ENCODE data around the gene CHAF1A. TPM values are rescaled to one million over a fixed set of nuclear protein-coding genes. Genes with fewer than 3 reads are reported as not detected.

CHAF1A gene
- total and polyA plus RNA-seq, 12 donors, result 4.2 to 8.7 (median 5.8) TPM

- WGBS, 2 donors, result 1% methylated on average over 71 to 90 of the region's 90 CpGs
Observed at GRCh38 chr19:4400135-4400936, 2.1 kb upstream of the CHAF1A start, which contains the start of gene SH3GL1. Gene SH3GL1 (minus strand): TSS chr19:4400547. CDS start chr19:4400368, 179 bp downstream.

GRCh38 chr19:4401769-4402170 lies 670 bp upstream of the CHAF1A start:
- Histone ChIP-seq H3K4me3 (peak overlapping the region in 9 of 10 donors; percentile 21 to 92 (median 78)), H3K27me3 (no peaks in the 10 kb centered on the region), H3K27ac (peak overlapping the region; percentile 39 to 92 (median 87)), H3K9me3 (no peaks in the 10 kb centered on the region), H3K36me3 (peaks cover 0 to 18% (median 0%) of the 10 kb centered on the region in 9 donors), H3K4me1 (peaks cover 19 to 57% (median 53%) of the 10 kb centered on the region in 9 donors)
- DNase-seq (no peak), ATAC-seq (no peak)
- intact Hi-C loops (cut with DNase I), result loop anchor here in 6 of 10 donors (2.0 to 5.0 kb wide), 9 partner anchors 27 to 155 kb away; partner anchors contain the start of genes MPND (in 5 of the 6), YJU2 (in 3 of the 6) and UBXN6 (in 2 of the 6)
- TF ChIP-seq CTCF (IDR thresholded peaks at IDR 0.05), result no peak
- 1 to 2% methylated on average over 8 of the region's 8 CpGs for WGBS, 2 donors

More at GRCh38 chr19:4400135-4400936, 2.1 kb upstream of the CHAF1A start, which contains the start of gene SH3GL1:
- peak; percentile 86 to 98 (median 94) for TF ChIP-seq CTCF (IDR thresholded peaks at IDR 0.05)
- H3K36me3 ChIP-seq, result peaks cover 0 to 32% (median 0%) of the 10 kb centered on the region in 9 donors
- DNase-seq (peak; percentile 91), ATAC-seq (peak; percentile 55 to 82 (median 68))
- no peaks in the 10 kb centered on the region for H3K9me3 ChIP-seq
- H3K27me3 ChIP-seq, result no peaks in the 10 kb centered on the region
- intact Hi-C loops (cut with DNase I), result loop anchor here in 6 of 10 donors (1.0 to 5.0 kb wide), 11 partner anchors 26 to 154 kb away; partner anchors contain the start of genes MPND (in 5 of the 6), YJU2 (in 3 of the 6) and UBXN6 (in 2 of the 6)
- H3K27ac ChIP-seq, result peak within 1 kb of the TSS; percentile 88 to 99 (median 96)
- H3K4me3 ChIP-seq, result peak within 1 kb of the TSS; percentile 57 to 99 (median 96)
- peaks cover 19 to 68% (median 55%) of the 10 kb centered on the region in 9 donors for H3K4me1 ChIP-seq

GRCh38 chr19:4403005-4403761 lies 743 bp downstream of the CHAF1A start:
- H3K27me3 ChIP-seq, result no peaks in the 10 kb centered on the region
- no peaks in the 10 kb centered on the region for H3K9me3 ChIP-seq
- peaks cover 0 to 5% (median 0%) of the 10 kb centered on the region in 9 donors for H3K36me3 ChIP-seq
- ATAC-seq (no peak), DNase-seq (no peak)
- 11 to 12% methylated on average over 32 of the region's 32 CpGs for WGBS, 2 donors
- H3K4me1 ChIP-seq, result peaks cover 12 to 43% (median 38%) of the 10 kb centered on the region in 9 donors
- H3K4me3 ChIP-seq, result peak overlapping the region; percentile 71 to 92 (median 79)
- no peak for TF ChIP-seq CTCF (IDR thresholded peaks at IDR 0.05)
- intact Hi-C loops (cut with DNase I), result loop anchor here in 3 of 10 donors (5.0 kb wide), 5 partner anchors 54 to 156 kb away; partner anchors contain the start of genes UBXN6 (in 2 of the 3), YJU2 (in 2 of the 3) and MPND (in 1 of the 3)
- peak overlapping the region in 7 of 10 donors; percentile 29 to 92 (median 83) for H3K27ac ChIP-seq

GRCh38 chr19:4405977-4406376 lies 3.5 kb downstream of the CHAF1A start:
- Histone ChIP-seq H3K27ac (no peak overlapping the region), H3K4me3 (no peak overlapping the region), H3K36me3 (peaks cover 0 to 24% (median 6%) of the 10 kb centered on the region in 9 donors), H3K27me3 (no peaks in the 10 kb centered on the region), H3K9me3 (no peaks in the 10 kb centered on the region), H3K4me1 (peaks cover 5 to 26% (median 19%) of the 10 kb centered on the region in 9 donors)
- no peak for ATAC-seq
- no peak for DNase-seq
- WGBS, 2 donors, result 72 to 84% methylated on average over 8 of the region's 8 CpGs
- intact Hi-C loops (cut with DNase I), result no loop called here
- no peak for TF ChIP-seq CTCF (IDR thresholded peaks at IDR 0.05)

All from heart right ventricle (tissue), 16 donors.